ENCODE data around the gene ATAD1.

- TF ChIP-seq, protein P1, sequence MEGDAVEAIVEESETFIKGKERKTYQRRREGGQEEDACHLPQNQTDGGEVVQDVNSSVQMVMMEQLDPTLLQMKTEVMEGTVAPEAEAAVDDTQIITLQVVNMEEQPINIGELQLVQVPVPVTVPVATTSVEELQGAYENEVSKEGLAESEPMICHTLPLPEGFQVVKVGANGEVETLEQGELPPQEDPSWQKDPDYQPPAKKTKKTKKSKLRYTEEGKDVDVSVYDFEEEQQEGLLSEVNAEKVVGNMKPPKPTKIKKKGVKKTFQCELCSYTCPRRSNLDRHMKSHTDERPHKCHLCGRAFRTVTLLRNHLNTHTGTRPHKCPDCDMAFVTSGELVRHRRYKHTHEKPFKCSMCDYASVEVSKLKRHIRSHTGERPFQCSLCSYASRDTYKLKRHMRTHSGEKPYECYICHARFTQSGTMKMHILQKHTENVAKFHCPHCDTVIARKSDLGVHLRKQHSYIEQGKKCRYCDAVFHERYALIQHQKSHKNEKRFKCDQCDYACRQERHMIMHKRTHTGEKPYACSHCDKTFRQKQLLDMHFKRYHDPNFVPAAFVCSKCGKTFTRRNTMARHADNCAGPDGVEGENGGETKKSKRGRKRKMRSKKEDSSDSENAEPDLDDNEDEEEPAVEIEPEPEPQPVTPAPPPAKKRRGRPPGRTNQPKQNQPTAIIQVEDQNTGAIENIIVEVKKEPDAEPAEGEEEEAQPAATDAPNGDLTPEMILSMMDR (conservative IDR thresholded peaks at IDR 0.05; ENCODE audit: low read depth, low read length): no peak
- TF ChIP-seq EZH2phosphoT487 (IDR thresholded peaks at IDR 0.05; ENCODE audit: borderline replicate concordance, low read length) (no peak), EZH2 (IDR thresholded peaks at IDR 0.05; ENCODE audit: low read length, unreplicated experiment) (no peak)
These were observed 73.4 kb downstream of the ATAD1 start for GRCh38 chr10:87744606-87745005.

All from PC-3 (cell line).